Suprapubic skin (tissue), 4 donors: ENCODE results near the gene DRD1. TPM values are rescaled to one million over a fixed set of nuclear protein-coding genes. Genes with fewer than 3 reads are reported as not detected.
A peak's percentile ranks its signal among the peaks of the same experiment; 100 is the strongest.

Experiments
- DNase-seq, 2 donors: peaks; one replicate each; pipeline ENCODE4 v3.0.0-alpha.2; 2019; ENCODE audit warnings: low spot score in 2 of 2
- H3K27ac ChIP-seq: fragments of 200-600 bp; sonication (generic); one replicate; pipeline ENCODE4 v1.5.1; 2019
- H3K27me3 ChIP-seq: fragments of 200-600 bp; sonication (generic); one replicate; pipeline ENCODE4 v1.5.1; 2019
- H3K36me3 ChIP-seq: fragments of 200-600 bp; sonication (generic); one replicate; pipeline ENCODE4 v1.5.1; 2019
- H3K4me1 ChIP-seq: fragments of 200-600 bp; sonication (generic); one replicate; pipeline ENCODE4 v1.5.1; 2019
- H3K4me3 ChIP-seq: fragments of 200-600 bp; sonication (generic); one replicate; pipeline ENCODE4 v1.5.1; 2019; ENCODE audit warnings: mild to moderate bottlenecking
- H3K9me3 ChIP-seq: fragments of 200-600 bp; sonication (generic); one replicate; pipeline ENCODE4 v1.5.1; 2019
- EP300 ChIP-seq: sonication (generic); formaldehyde crosslinking; IDR thresholded peaks from one replicate; pipeline ENCODE4 v1.6.1; 2017; ENCODE audit warnings: antibody characterized with exemption
- POLR2A ChIP-seq, 2 donors: fragments of 450-650 bp; IDR thresholded peaks; one replicate each; pipeline ENCODE4 v1.6.1; 2017; ENCODE audit warnings: antibody characterized with exemption in 2 of 2, mild to moderate bottlenecking in 2 of 2, moderate library complexity in 2 of 2
- POLR2AphosphoS5 ChIP-seq, 3 donors: sonication (generic); formaldehyde crosslinking; IDR thresholded peaks; one replicate each; pipeline ENCODE4 v1.6.1; 2017; ENCODE audit warnings: antibody characterized with exemption in 3 of 3
- WGBS: methylation state at CpG from one replicate; pipeline ENCODE4 v1.1.5; 2018; 5-methylcytosine and 5-hydroxymethylcytosine counted together
- total RNA-seq, 4 donors: library from RNA; depleted of rRNA; stranded (reverse); fragments of >200 nt; gene quantifications; one replicate each; pipeline ENCODE4 v1.1.0, GENCODE V29; 2016
- TF ChIP-seq, protein P1 (sequence below), 2 donors: fragments of 200-600 bp in 1 of 2; fragments of 450-650 bp in 1 of 2; sonication (generic) in 1 of 2; IDR thresholded peaks; one replicate each; pipeline ENCODE4 v1.5.1; 2016 to 2019; ENCODE audit warnings: antibody characterized with exemption in 2 of 2, mild to moderate bottlenecking in 1 of 2, moderate library complexity in 1 of 2

DRD1 gene
- total RNA-seq, result under 1 TPM in 1 of 4 donors, not detected in 3; 0.42 TPM

DNA sequence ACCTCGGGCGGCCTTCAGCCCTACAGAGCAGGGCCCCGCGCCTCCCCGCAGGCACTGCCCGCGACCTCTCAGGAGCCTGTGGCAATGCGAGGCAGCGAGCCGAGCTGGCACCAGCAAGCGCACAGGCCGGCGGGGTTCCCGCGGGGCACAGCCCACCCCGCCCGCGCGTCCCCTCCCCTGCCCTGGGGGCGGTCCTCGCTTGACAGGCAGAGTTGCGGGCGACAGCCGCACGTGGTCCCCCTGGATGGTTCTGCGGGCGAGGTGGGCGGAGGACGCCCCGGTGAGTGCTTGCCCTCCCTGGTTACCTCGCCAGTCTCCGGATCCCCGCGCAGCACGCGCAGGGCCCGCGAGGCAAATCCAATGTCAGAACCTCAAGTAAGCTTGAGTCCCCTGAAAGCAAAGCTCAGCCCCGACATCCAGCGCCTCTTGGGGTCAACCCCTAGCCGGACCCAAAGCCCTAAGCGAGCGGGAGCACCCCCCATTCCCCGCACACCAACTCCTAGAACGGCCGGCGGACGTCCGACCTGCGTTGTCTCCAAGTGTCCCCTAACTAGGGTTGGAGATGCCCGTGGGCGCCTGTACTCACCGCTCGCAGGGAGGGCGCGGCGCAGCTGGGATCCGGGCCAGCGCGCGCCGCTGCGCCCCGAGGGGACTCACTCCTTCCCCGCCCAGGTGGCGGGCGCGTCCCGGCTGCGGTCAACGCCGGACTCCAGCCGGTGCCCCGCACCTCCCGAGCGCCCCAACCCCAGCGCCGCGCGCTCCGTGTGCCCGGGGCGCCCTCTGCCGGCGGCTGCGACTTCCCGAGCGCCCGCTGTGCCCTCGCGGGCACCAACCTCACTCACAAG is at the start of gene DRD1:
DRD1 (minus strand) TSS at position 123 of the 845 bp plus-strand sequence. CDS start 1,083 bp downstream, outside the sequence.
- DNase-seq, result no peak
- no peak within 1 kb of the TSS for H3K27ac ChIP-seq
- peak within 1 kb of the TSS; percentile 35 for H3K4me3 ChIP-seq
- under 1% methylated on average over 32 of the region's 91 CpGs for WGBS
- TF ChIP-seq POLR2AphosphoS5 (IDR thresholded peaks at IDR 0.05), result no peak
- TF ChIP-seq, protein P1, sequence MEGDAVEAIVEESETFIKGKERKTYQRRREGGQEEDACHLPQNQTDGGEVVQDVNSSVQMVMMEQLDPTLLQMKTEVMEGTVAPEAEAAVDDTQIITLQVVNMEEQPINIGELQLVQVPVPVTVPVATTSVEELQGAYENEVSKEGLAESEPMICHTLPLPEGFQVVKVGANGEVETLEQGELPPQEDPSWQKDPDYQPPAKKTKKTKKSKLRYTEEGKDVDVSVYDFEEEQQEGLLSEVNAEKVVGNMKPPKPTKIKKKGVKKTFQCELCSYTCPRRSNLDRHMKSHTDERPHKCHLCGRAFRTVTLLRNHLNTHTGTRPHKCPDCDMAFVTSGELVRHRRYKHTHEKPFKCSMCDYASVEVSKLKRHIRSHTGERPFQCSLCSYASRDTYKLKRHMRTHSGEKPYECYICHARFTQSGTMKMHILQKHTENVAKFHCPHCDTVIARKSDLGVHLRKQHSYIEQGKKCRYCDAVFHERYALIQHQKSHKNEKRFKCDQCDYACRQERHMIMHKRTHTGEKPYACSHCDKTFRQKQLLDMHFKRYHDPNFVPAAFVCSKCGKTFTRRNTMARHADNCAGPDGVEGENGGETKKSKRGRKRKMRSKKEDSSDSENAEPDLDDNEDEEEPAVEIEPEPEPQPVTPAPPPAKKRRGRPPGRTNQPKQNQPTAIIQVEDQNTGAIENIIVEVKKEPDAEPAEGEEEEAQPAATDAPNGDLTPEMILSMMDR (IDR thresholded peaks at IDR 0.05), result peak; percentile 12 to 72
- H3K4me1 ChIP-seq, result peaks cover 19% of the 10 kb centered on the region
- peaks cover 62% of the 10 kb centered on the region for H3K27me3 ChIP-seq
- no peaks in the 10 kb centered on the region for H3K9me3 ChIP-seq
- no peaks in the 10 kb centered on the region for H3K36me3 ChIP-seq

DNA sequence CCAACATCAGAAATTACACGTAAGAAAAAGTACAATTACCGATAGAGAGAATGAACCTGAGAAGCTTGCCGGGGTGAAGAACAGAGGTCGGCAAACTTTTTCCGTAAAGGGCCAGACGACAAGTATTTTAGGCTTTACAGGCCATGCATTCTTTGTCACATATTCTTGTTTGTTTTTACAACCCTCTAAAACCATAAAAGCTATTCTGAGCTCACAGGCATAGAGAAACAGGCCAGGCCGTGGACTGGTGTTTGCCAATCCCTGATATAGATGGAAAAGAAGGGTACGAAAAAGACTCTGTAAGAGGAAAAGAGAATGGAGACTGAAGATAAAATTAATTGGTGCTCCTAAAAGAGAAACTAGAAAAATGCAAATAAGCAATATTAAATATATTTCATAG is 49.7 kb upstream of the DRD1 start:
- Histone ChIP-seq H3K4me1 (no peaks in the 10 kb centered on the region), H3K27me3 (no peaks in the 10 kb centered on the region), H3K27ac (no peak overlapping the region), H3K9me3 (no peaks in the 10 kb centered on the region), H3K36me3 (peaks cover 25% of the 10 kb centered on the region), H3K4me3 (no peak overlapping the region)
- no peak for DNase-seq
- TF ChIP-seq EP300 (no peak), POLR2AphosphoS5 (IDR thresholded peaks at IDR 0.05) (no peak), POLR2A (IDR thresholded peaks at IDR 0.05) (no peak)
- TF ChIP-seq, protein P1 (IDR thresholded peaks at IDR 0.05), result no peak
- WGBS, result 84% methylated on average over 8 of the region's 8 CpGs

DNA sequence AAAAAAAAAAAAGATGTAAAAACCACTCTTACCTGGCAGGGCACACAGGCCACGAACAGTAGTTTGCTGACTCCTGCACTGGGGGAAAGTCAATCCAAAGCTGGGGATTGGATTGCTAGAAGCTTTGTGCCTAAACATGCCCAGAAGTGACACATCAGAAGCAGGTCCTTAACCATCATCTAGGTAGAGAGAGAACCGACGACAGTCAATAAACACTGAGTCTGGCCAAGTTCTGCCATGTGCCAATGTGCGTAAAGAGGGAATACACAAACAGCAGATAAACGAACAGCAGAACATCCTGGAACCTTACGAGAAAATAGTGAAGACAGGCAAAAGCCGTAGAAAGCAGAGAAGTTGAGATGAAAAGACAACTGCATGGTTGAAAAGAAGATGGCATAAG is 49.3 kb upstream of the DRD1 start:
- Histone ChIP-seq H3K27ac (no peak overlapping the region), H3K4me3 (no peak overlapping the region), H3K27me3 (no peaks in the 10 kb centered on the region), H3K36me3 (peaks cover 25% of the 10 kb centered on the region), H3K4me1 (no peaks in the 10 kb centered on the region), H3K9me3 (no peaks in the 10 kb centered on the region)
- no peak for DNase-seq
- 76% methylated on average over 7 of the region's 7 CpGs for WGBS
- TF ChIP-seq EP300 (no peak), POLR2AphosphoS5 (IDR thresholded peaks at IDR 0.05) (no peak), POLR2A (IDR thresholded peaks at IDR 0.05) (no peak)
- TF ChIP-seq, protein P1 (IDR thresholded peaks at IDR 0.05), result no peak

DNA sequence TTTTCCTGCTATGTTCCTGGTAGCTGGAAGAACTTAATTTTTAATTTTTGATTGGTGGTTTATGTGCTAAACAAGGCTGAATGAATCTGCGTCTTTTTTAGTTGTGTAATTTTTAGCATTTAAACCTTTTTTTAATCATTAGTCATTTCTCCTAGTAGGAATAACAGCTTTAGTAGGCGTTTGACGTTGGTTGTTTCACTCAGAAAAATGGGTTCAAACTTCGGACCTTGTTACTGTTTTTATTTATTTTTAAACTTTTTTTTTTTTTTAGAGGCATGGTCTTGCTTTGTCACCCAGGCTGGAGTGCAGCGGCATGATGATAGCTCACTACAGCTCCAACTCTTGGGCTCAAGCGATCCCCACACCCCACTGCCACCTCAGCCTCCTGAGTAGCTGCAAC is 47.2 kb upstream of the DRD1 start:
- H3K36me3 ChIP-seq, result peaks cover 23% of the 10 kb centered on the region
- H3K9me3 ChIP-seq, result no peaks in the 10 kb centered on the region
- no peak overlapping the region for H3K4me3 ChIP-seq
- TF ChIP-seq POLR2AphosphoS5 (IDR thresholded peaks at IDR 0.05) (no peak), POLR2A (IDR thresholded peaks at IDR 0.05) (no peak), EP300 (no peak)
- TF ChIP-seq, protein P1 (IDR thresholded peaks at IDR 0.05), result no peak
- no peaks in the 10 kb centered on the region for H3K27me3 ChIP-seq
- no peak overlapping the region for H3K27ac ChIP-seq
- WGBS, result 87% methylated on average over 6 of the region's 6 CpGs
- no peaks in the 10 kb centered on the region for H3K4me1 ChIP-seq
- DNase-seq, result no peak

DNA sequence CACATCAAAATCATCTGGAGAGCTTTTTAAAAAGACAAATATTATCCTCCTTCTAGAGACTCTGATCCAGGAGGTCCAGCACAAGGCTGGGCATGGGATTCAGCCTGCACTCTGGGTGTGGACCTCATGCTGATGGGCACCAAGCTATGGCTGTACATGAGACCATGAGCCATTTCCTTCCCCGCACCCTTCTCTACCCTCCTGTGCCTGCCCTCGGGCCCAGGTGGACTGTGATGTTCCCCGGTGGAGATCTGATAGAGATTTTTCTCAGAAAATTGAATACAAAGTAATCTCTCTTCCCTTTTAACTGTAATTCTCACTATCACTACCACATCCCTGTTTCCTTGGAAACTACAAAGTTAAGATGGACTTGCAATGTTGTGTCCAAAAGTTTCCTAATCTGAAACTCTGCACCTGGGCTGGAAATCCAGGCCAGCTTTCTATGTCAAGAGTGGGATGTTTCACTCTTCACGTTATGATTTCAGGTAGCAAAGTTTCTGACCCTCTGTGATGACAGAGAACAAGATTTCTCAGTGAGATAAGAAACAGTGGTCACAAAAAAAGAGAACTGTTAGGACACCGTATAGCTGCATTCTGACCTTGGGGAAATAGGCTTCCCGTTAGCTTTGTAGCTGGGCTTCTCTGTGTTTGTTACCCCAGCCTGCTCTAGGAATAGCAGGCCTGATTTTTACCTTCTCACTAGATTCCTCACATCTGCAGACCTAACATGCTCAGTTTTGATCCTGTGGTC is 45.9 kb upstream of the DRD1 start:
- Histone ChIP-seq H3K27me3 (no peaks in the 10 kb centered on the region), H3K36me3 (peaks cover 23% of the 10 kb centered on the region), H3K9me3 (no peaks in the 10 kb centered on the region), H3K4me1 (peaks cover under 1% of the 10 kb centered on the region), H3K27ac (no peak overlapping the region), H3K4me3 (no peak overlapping the region)
- TF ChIP-seq, protein P1 (IDR thresholded peaks at IDR 0.05), result no peak
- 72% methylated on average over 6 of the region's 6 CpGs for WGBS
- no peak for DNase-seq
